ENCODE measurements around the gene PWP1.

Gene PWP1

DNA sequence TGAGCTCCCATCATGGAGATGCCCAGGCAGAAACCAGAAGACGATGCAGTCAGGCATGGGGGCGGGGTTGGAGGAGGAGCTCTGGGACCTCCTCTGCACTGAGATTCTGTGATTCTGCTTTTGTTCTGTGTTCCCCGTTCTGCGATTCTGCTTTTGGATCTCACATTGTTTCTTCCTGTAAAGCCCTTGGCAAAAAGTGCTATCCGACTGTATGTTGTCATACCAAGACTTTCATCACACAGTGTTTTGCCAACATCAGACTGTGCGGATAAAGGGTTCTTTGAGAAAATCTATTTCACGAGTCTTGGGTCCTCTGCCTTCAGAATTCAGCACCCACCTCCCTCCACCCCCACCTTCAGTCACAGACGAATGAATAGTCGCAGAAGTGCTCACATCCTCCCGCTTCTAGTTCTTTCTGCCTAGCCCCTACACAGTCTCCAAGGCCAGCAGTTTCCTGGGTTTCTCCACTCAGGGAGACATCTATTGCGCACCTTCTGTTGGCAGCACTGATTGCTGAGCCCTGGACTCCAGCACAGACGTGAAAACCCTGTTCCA lies 24.7 kb upstream of the PWP1 start:
- H3K27ac Mint-ChIP-seq, result no peak overlapping the region
- H3K4me3 Mint-ChIP-seq, result no peak overlapping the region
- peaks cover 21% of the 10 kb centered on the region for H3K4me1 Mint-ChIP-seq

DNA sequence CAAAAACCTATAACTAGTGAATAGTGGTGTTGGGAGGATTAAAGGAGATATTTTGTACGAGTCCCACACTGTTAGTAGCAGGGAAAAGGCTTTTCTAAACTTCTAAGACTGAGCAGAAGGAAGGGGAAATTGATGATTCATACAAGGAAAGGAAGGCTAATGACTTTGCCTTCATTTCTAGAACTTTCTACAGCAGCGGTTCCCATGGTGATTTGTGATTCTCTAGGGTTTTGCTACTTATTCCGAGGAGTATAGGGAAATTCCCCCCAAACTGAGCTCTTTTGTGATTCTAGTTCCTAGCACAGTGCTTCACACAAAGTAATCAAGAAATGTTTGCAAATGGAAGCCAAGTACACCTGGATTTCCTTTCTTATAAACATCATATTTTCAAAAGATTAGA lies 23.8 kb upstream of the PWP1 start:
- ATAC-seq, result peak; percentile 9
- DNase-seq, result no peak
- H3K27ac Mint-ChIP-seq, result no peak overlapping the region
- H3K9me3 Mint-ChIP-seq, result no peaks in the 10 kb centered on the region
- no peak overlapping the region for H3K4me3 Mint-ChIP-seq
- H3K27me3 Mint-ChIP-seq, result peaks cover 7% of the 10 kb centered on the region
- H3K4me1 Mint-ChIP-seq, result peaks cover 21% of the 10 kb centered on the region

More for the DNA sequence above, 24.7 kb upstream of the PWP1 start:
- no peaks in the 10 kb centered on the region for H3K9me3 Mint-ChIP-seq
- H3K27me3 Mint-ChIP-seq, result peaks cover 6% of the 10 kb centered on the region
- DNase-seq (no peak), ATAC-seq (no peak)

DNA sequence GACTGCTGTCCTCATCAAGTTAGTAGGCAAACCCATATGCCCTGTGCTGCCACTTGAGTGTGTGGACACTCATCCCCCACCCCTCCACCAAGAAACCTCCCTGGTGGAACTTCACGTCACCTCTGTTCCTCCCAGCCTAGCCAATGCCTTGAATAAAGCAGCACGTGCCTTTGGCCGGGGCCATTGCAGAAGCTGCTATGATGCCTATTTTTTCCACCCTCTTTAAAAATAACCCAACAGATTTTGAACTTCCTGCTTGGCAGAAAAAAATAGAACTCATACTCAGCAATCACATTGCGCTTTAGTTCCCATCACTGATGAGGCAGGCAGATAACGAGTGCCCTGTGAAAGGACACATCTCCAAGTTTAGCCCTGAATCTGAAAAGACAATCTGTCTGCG lies 23.1 kb upstream of the PWP1 start:
- Mint-ChIP-seq H3K27me3 (peaks cover 11% of the 10 kb centered on the region), H3K9me3 (no peaks in the 10 kb centered on the region), H3K4me1 (peaks cover 21% of the 10 kb centered on the region), H3K27ac (no peak overlapping the region), H3K4me3 (no peak overlapping the region)
- ATAC-seq (no peak), DNase-seq (no peak)

- DNase-seq, result no peak
- no peak for ATAC-seq
- Mint-ChIP-seq H3K27me3 (peaks cover 14% of the 10 kb centered on the region), H3K27ac (peak overlapping the region in 1 of 2 donors; percentile 16), H3K9me3 (no peaks in the 10 kb centered on the region), H3K4me1 (peaks cover 21% of the 10 kb centered on the region), H3K4me3 (no peak overlapping the region)
Observed at GRCh38 chr12:107663277-107663676, 22.3 kb upstream of the PWP1 start.

DNA sequence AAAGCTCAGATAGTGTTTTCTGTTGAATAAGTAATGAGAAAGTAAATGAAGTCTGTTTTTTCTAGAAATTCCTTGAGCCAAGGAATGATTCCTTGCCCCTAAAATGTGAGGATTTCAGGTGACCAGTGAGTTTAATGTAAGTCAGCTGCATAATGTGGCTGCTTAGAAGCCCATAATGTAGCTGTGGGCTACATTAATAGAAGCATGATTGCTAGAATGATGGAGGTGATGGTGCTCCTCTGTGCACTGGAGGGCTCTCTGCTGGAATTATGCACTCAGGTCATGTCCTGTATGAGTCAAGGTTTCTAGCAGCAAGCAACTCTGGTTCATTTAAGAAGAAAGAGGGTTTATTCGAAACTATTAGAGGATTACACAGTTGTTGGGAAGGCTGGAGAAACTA lies 19.6 kb upstream of the PWP1 start:
- no peak overlapping the region for H3K27ac Mint-ChIP-seq
- no peak for ATAC-seq
- peaks cover 26% of the 10 kb centered on the region for H3K27me3 Mint-ChIP-seq
- no peaks in the 10 kb centered on the region for H3K9me3 Mint-ChIP-seq
- H3K4me3 Mint-ChIP-seq, result no peak overlapping the region
- DNase-seq, result no peak
- peaks cover 24% of the 10 kb centered on the region for H3K4me1 Mint-ChIP-seq

DNA sequence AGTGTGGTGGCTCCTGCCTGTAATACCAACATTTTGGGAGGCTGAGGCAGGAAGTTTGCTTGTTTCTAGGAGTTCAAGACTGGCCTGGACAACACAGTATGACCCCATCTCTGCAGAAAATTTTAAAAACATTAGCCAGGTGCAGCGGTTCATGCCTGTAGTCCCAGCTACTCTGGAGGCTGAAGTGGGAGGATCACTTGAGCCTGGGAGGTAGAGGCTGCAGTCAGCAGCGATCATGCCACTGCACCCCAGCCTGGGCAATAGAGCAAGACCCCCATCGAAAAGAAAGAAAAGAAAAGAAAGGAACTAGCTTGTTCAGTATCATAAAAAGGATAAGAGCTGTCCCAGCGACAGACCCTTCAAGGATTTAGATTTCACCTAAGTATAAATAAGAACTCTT lies 18.1 kb upstream of the PWP1 start:
- H3K27me3 Mint-ChIP-seq, result peaks cover 32% of the 10 kb centered on the region
- H3K4me1 Mint-ChIP-seq, result peaks cover 17% of the 10 kb centered on the region

GRCh38 chr12:107668320-107669098 lies 17.1 kb upstream of the PWP1 start:
- Mint-ChIP-seq H3K4me1 (peaks cover 6% of the 10 kb centered on the region), H3K4me3 (no peak overlapping the region), H3K27ac (no peak overlapping the region), H3K27me3 (peaks cover 32% of the 10 kb centered on the region), H3K9me3 (no peaks in the 10 kb centered on the region)
- no peak for ATAC-seq
- DNase-seq, result no peak

More for the DNA sequence above, 18.1 kb upstream of the PWP1 start:
- Mint-ChIP-seq H3K9me3 (no peaks in the 10 kb centered on the region), H3K4me3 (no peak overlapping the region), H3K27ac (no peak overlapping the region)
- no peak for ATAC-seq
- no peak for DNase-seq

DNA sequence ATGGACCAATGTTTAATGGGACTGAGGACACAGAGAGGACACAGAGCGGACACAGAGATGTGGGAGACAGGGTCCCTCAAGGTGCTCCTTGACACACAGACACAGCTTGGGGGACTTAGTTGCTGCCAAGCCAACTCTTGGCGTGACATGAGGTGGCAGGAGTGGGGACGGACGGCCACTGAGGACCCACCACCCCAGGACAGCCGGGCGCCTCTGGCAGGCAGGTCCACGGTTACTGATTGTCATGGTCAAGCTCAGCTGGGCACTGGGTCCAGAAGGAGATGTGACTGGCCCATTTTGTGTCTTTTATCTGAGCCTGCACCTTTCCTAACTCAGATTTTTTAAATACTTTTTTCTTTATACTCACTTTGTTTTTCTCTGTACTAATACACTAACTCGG lies 15.7 kb upstream of the PWP1 start:
- Mint-ChIP-seq H3K27ac (no peak overlapping the region), H3K9me3 (no peaks in the 10 kb centered on the region), H3K4me3 (no peak overlapping the region), H3K4me1 (peaks cover 6% of the 10 kb centered on the region), H3K27me3 (peaks cover 32% of the 10 kb centered on the region)
- ATAC-seq (no peak), DNase-seq (no peak)

DNA sequence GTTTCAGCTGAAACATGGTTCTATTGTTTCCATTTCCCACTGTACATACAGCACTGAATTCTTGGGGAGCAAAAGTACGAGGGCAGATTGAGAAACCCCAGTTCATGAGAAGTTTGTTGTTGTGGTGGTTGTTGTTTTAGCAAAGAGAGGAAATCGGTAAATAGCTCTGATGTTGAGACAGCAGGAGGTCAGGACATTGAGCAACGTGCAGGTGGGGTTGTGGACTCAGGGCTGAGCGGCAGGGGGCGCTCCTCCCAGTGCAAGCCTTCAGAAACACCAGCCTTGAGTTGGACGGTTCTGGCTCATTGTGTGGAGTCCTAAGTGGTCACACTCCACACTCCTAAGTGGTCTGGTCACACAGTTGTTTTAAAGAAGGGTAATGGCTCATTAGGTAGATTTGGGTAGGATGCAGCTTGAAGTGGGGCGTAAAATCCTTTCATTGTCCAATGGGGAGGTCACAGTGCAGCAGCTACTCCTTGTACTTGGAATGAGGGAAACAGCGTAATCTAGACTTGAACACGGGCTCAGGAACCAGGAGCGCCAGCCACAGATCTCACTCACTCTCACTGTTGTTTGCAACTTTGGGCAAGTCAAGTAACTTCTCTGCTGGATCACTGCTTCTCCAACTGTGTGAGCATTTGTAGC lies 14.5 kb upstream of the PWP1 start:
- H3K27me3 Mint-ChIP-seq, result peaks cover 25% of the 10 kb centered on the region
- H3K4me1 Mint-ChIP-seq, result peaks cover 6% of the 10 kb centered on the region
- H3K27ac Mint-ChIP-seq, result no peak overlapping the region
- no peak overlapping the region for H3K4me3 Mint-ChIP-seq
- peak; percentile 78 for ATAC-seq
- no peaks in the 10 kb centered on the region for H3K9me3 Mint-ChIP-seq
- DNase-seq, result peak; percentile 29

DNA sequence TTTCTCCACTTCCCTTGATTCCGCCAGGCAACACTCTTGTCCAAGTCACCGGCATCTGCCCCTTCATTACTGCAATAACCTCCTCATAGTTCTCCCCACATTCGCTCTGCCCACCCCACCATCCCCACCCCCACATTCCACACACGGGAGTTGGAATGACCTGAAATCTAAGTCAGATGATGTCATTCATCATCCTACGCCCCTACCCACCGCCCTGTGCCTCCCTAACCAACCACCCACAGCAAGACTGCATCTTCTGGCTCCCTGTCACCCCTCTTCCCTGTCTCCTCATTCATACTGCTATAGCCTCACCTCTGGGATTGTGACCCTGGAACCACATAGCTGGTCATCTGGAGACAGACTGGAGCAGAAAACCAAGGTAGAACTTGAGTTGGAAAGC lies 7.9 kb upstream of the PWP1 start:
- no peaks in the 10 kb centered on the region for H3K9me3 Mint-ChIP-seq
- H3K27me3 Mint-ChIP-seq, result peaks cover 24% of the 10 kb centered on the region
- no peaks in the 10 kb centered on the region for H3K4me1 Mint-ChIP-seq
- DNase-seq (no peak), ATAC-seq (no peak)
- H3K4me3 Mint-ChIP-seq, result no peak overlapping the region
- no peak overlapping the region for H3K27ac Mint-ChIP-seq

DNA sequence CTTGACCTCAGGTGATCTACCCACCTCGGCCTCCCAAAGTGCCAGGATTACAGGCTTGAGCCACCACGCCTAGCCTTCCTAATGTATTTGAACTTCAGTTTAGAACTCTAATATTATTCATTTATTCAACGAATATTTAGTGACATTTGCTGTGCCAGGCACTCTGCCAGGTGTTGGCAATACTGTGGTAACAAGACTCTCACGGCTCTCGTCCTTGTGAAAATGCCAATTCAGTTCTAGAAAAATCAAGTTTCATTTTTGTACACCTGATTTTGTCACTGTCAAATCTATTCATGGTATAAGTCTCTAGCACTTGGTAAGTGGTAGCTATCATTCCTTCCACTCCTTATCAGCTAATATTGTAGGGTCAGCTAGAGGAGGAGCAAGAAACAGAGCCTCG lies 6.3 kb upstream of the PWP1 start:
- Mint-ChIP-seq H3K4me1 (peaks cover 2% of the 10 kb centered on the region), H3K27ac (no peak overlapping the region), H3K9me3 (peaks cover 5 to 8% of the 10 kb centered on the region in 2 donors), H3K4me3 (no peak overlapping the region), H3K27me3 (peaks cover 24% of the 10 kb centered on the region)
- no peak for ATAC-seq
- no peak for DNase-seq

DNA sequence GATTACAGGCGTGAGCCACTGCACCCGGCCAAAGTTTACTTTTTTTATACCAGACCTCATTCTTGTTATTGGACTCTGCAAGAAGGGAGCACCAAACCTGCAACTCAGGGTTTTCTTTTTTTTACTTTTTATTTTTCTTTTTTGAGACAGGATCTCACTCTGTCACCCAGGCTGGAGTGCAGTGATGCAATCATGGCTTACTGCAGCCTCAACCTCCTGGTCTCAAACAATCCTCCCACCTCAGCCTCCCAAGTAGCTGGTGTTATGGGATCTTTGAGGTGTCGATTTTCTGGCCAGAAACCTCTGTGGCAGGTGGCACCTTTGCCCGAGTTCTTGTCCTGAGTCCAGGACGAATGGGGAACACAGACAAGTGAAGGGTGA lies 4.2 kb upstream of the PWP1 start:
- Mint-ChIP-seq H3K27me3 (peaks cover 24% of the 10 kb centered on the region), H3K27ac (no peak overlapping the region), H3K4me1 (peaks cover 15% of the 10 kb centered on the region), H3K9me3 (peaks cover 5 to 8% of the 10 kb centered on the region in 2 donors), H3K4me3 (no peak overlapping the region)
- ATAC-seq, result no peak
- DNase-seq, result no peak

GRCh38 chr12:107681836-107682820 lies 3.5 kb upstream of the PWP1 start:
- DNase-seq (no peak), ATAC-seq (no peak)
- H3K27me3 Mint-ChIP-seq, result peaks cover 17% of the 10 kb centered on the region
- H3K4me1 Mint-ChIP-seq, result peaks cover 21% of the 10 kb centered on the region
- peaks cover 5 to 8% of the 10 kb centered on the region in 2 donors for H3K9me3 Mint-ChIP-seq
- no peak overlapping the region for H3K27ac Mint-ChIP-seq
- H3K4me3 Mint-ChIP-seq, result no peak overlapping the region

DNA sequence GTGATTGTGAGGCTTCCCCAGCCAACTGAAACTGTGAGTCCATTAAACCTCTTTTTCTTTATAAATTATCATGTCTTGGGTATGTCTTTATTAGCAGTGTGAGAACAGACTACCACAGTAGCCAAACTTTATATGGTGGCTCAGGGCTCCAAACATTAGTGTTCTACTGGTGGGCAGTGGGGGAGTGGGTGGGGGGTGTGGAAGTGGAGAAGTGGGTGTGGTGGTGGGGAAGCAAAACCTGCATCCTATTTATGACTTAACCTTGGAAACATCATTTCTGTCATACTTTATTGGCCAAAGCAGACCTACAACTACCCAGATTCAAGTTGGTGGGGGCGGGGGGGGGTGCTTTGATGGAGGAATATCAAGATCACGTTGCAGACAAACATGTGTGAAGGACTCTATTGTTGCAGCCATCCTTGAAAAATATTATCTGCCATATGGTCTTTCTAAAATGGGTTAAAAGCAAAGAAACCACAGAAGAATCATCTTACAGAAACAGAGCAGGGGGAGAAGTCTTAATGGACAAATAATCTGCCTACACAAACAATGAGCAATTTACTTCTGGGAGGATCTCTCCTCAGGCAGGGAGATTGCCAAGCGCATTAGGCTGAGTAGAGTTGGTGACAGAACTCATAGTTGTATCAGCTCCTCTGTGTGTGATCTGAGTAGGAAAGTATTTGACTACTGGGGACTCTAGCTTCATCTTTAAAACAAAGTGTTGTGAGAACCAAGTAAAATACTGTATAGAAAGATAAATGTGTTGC lies 1.4 kb upstream of the PWP1 start:
- peak overlapping the region in 1 of 2 donors; percentile 97 for H3K27ac Mint-ChIP-seq
- peaks cover 5 to 8% of the 10 kb centered on the region in 2 donors for H3K9me3 Mint-ChIP-seq
- DNase-seq (no peak), ATAC-seq (no peak)
- H3K4me1 Mint-ChIP-seq, result peaks cover 32% of the 10 kb centered on the region
- H3K4me3 Mint-ChIP-seq, result peak overlapping the region; percentile 98 to 100
- no peaks in the 10 kb centered on the region for H3K27me3 Mint-ChIP-seq

- DNase-seq (peak; percentile 13 to 24), ATAC-seq (no peak)
Observed at GRCh38 chr12:107684990-107685359, 624 bp upstream of the PWP1 start.

More at GRCh38 chr12:107684990-107685359, 624 bp upstream of the PWP1 start:
- peaks cover 5 to 8% of the 10 kb centered on the region in 2 donors for H3K9me3 Mint-ChIP-seq
- peak overlapping the region; percentile 98 to 100 for H3K4me3 Mint-ChIP-seq
- H3K27me3 Mint-ChIP-seq, result no peaks in the 10 kb centered on the region
- H3K4me1 Mint-ChIP-seq, result peaks cover 32% of the 10 kb centered on the region
- H3K27ac Mint-ChIP-seq, result peak overlapping the region; percentile 97 to 98

All from stimulated activated naive CD8-positive, alpha-beta T cell treated with anti-CD3 and anti-CD28 coated beads, Interleukin-15, amount 100 ng/mL, for 72 hours (primary cell).